Measurements from ENCODE around the gene MYO5B. TPM values are rescaled to one million over a fixed set of nuclear protein-coding genes. Genes with fewer than 3 reads are reported as not detected.

The MYO5B gene
- total RNA-seq, 1 donor from 2014 or later, result 1.5 TPM

GRCh38 chr18:49960376-49960775 is 234.6 kb downstream of the MYO5B start:
- TF ChIP-seq, protein P1, sequence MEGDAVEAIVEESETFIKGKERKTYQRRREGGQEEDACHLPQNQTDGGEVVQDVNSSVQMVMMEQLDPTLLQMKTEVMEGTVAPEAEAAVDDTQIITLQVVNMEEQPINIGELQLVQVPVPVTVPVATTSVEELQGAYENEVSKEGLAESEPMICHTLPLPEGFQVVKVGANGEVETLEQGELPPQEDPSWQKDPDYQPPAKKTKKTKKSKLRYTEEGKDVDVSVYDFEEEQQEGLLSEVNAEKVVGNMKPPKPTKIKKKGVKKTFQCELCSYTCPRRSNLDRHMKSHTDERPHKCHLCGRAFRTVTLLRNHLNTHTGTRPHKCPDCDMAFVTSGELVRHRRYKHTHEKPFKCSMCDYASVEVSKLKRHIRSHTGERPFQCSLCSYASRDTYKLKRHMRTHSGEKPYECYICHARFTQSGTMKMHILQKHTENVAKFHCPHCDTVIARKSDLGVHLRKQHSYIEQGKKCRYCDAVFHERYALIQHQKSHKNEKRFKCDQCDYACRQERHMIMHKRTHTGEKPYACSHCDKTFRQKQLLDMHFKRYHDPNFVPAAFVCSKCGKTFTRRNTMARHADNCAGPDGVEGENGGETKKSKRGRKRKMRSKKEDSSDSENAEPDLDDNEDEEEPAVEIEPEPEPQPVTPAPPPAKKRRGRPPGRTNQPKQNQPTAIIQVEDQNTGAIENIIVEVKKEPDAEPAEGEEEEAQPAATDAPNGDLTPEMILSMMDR (IDR thresholded peaks at IDR 0.05; ENCODE audit: unreplicated experiment), result no peak
- no peak overlapping the region for H3K4me3 Mint-ChIP-seq (ENCODE audit: unreplicated experiment)
- no peaks in the 10 kb centered on the region for H3K9me3 Mint-ChIP-seq (ENCODE audit: unreplicated experiment)
- H3K27me3 Mint-ChIP-seq (ENCODE audit: unreplicated experiment), result peaks cover 12% of the 10 kb centered on the region
- no peak overlapping the region for H3K27ac Mint-ChIP-seq (ENCODE audit: unreplicated experiment)
- no peaks in the 10 kb centered on the region for H3K36me3 Mint-ChIP-seq (ENCODE audit: low read depth, unreplicated experiment)
- H3K4me1 Mint-ChIP-seq (ENCODE audit: unreplicated experiment), result peaks cover 19% of the 10 kb centered on the region
- no peak for DNase-seq (ENCODE audit: low spot score)

DNA sequence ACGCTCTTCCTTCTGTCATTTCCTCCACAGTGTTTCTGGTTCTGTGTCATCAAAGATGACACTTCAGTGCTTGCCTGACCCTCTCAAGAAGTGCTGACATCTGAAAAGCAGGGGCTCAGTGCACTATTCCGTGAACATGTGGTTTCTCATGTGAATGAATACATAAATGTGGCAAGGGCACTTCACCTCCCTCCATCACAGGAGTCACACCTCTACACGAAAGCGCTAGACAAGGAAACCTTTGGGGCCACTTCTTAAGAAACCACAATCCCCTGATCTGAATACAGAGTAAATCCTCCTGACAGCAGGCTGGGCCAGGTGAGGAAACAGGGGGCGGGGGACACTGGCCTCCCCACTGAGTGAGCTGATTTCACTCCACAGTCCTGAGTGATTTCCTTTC is 235.8 kb downstream of the MYO5B start:
- TF ChIP-seq, protein P1 (IDR thresholded peaks at IDR 0.05; ENCODE audit: unreplicated experiment), result no peak
- no peaks in the 10 kb centered on the region for H3K36me3 Mint-ChIP-seq (ENCODE audit: low read depth, unreplicated experiment)
- no peak for DNase-seq (ENCODE audit: low spot score)
- no peak overlapping the region for H3K27ac Mint-ChIP-seq (ENCODE audit: unreplicated experiment)
- H3K4me3 Mint-ChIP-seq (ENCODE audit: unreplicated experiment), result no peak overlapping the region
- H3K4me1 Mint-ChIP-seq (ENCODE audit: unreplicated experiment), result peaks cover 16% of the 10 kb centered on the region
- H3K9me3 Mint-ChIP-seq (ENCODE audit: unreplicated experiment), result no peaks in the 10 kb centered on the region
- peaks cover 11% of the 10 kb centered on the region for H3K27me3 Mint-ChIP-seq (ENCODE audit: unreplicated experiment)

DNA sequence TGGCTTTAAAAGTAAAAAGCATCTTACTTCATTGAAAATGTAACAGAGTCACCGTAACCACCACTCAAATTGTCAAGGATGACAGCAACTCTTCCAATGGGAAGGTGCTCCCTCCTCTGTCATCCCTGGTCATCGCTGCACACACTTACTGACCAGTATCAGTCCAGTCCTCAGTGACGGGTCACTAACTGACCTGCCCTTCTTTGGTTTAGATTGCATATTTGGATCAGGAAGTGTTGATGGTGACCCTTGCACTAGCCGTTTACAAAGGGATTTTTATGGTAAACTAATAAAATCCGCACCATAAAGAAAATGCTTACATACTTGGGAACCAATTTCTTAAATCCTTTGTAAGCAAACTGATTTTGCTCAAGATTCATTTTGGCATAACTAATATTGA is 239.7 kb downstream of the MYO5B start:
- Mint-ChIP-seq H3K9me3 (ENCODE audit: unreplicated experiment) (no peaks in the 10 kb centered on the region), H3K4me1 (ENCODE audit: unreplicated experiment) (peaks cover 17% of the 10 kb centered on the region), H3K36me3 (ENCODE audit: low read depth, unreplicated experiment) (no peaks in the 10 kb centered on the region), H3K27ac (ENCODE audit: unreplicated experiment) (no peak overlapping the region), H3K4me3 (ENCODE audit: unreplicated experiment) (no peak overlapping the region), H3K27me3 (ENCODE audit: unreplicated experiment) (peaks cover 9% of the 10 kb centered on the region)
- TF ChIP-seq, protein P1 (IDR thresholded peaks at IDR 0.05; ENCODE audit: unreplicated experiment), result no peak
- DNase-seq (ENCODE audit: low spot score), result no peak

- H3K36me3 Mint-ChIP-seq (ENCODE audit: low read depth, unreplicated experiment), result no peaks in the 10 kb centered on the region
- no peak overlapping the region for H3K4me3 Mint-ChIP-seq (ENCODE audit: unreplicated experiment)
- peaks cover 14% of the 10 kb centered on the region for H3K4me1 Mint-ChIP-seq (ENCODE audit: unreplicated experiment)
- no peak for DNase-seq (ENCODE audit: low spot score)
- TF ChIP-seq, protein P1 (IDR thresholded peaks at IDR 0.05; ENCODE audit: unreplicated experiment), result no peak
- no peaks in the 10 kb centered on the region for H3K9me3 Mint-ChIP-seq (ENCODE audit: unreplicated experiment)
- no peak overlapping the region for H3K27ac Mint-ChIP-seq (ENCODE audit: unreplicated experiment)
- peaks cover 1% of the 10 kb centered on the region for H3K27me3 Mint-ChIP-seq (ENCODE audit: unreplicated experiment)
These were observed 241.6 kb downstream of the MYO5B start for GRCh38 chr18:49953391-49953790.

DNA sequence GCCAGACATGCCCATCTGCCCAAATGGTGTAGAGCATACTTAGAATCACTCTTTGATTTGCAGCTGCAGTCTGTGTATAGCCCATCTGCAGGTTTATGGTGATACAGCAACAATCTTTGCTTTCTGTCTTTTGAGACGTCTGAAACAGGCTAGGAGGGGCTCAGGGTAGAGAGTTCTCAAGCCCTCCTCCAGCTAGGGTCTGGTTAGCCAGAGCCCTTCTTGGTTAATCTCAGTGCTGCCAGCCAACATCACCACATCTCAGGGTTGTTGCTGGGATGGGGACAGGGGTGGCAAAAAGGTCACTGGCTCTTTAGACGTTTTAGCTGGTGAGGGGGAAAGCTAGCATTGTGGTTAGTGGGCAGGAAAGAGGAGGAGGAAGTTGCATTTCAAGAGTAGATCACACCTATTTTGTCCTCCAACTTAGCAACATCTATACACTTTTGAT is 245.0 kb downstream of the MYO5B start:
- TF ChIP-seq, protein P1 (IDR thresholded peaks at IDR 0.05; ENCODE audit: unreplicated experiment), result no peak
- Mint-ChIP-seq H3K4me3 (ENCODE audit: unreplicated experiment) (no peak overlapping the region), H3K9me3 (ENCODE audit: unreplicated experiment) (no peaks in the 10 kb centered on the region), H3K27ac (ENCODE audit: unreplicated experiment) (no peak overlapping the region), H3K36me3 (ENCODE audit: low read depth, unreplicated experiment) (no peaks in the 10 kb centered on the region), H3K4me1 (ENCODE audit: unreplicated experiment) (peaks cover 5% of the 10 kb centered on the region), H3K27me3 (ENCODE audit: unreplicated experiment) (no peaks in the 10 kb centered on the region)
- DNase-seq (ENCODE audit: low spot score), result no peak
